Activated naive CD4-positive, alpha-beta T cell treated with anti-CD3 and anti-CD28 coated beads for 36 hours (primary cell): ENCODE results near the gene TRMT6. TPM values are rescaled to one million over a fixed set of nuclear protein-coding genes. Genes with fewer than 3 reads are reported as not detected.

Source experiments
- CTCF ChIA-PET: fragments of 350-600 bp; sonication (Branson Sonifier 250); formaldehyde crosslinking; loops from one replicate; lab custom pipeline; 2021; ENCODE audit warnings: antibody characterized with exemption; lab: Charles Lee
- DNase-seq: peaks from one replicate; pipeline ENCODE4 v3.0.0-alpha.2; 2020
- H3K27ac Mint-ChIP-seq: one replicate; pipeline ENCODE4 v1.8.0; 2021; ENCODE audit warnings: mild to moderate bottlenecking, mixed read lengths
- H3K27me3 Mint-ChIP-seq: one replicate; pipeline ENCODE4 v1.8.0; 2021; ENCODE audit warnings: low read depth, mixed read lengths
- H3K36me3 Mint-ChIP-seq: one replicate; pipeline ENCODE4 v1.8.0; 2021; ENCODE audit warnings: low read depth, mixed read lengths
- H3K4me1 Mint-ChIP-seq: one replicate; pipeline ENCODE4 v1.8.0; 2021; ENCODE audit warnings: low read depth, mixed read lengths
- H3K4me3 Mint-ChIP-seq: one replicate; pipeline ENCODE4 v1.8.0; 2021; ENCODE audit warnings: mild to moderate bottlenecking, moderate library complexity, mixed read lengths
- H3K9me3 Mint-ChIP-seq: one replicate; pipeline ENCODE4 v1.8.0; 2021; ENCODE audit warnings: mixed read lengths
- intact Hi-C: fragments of 100-400 bp; cut with micrococcal nuclease; formaldehyde crosslinking; loops from one replicate; pipeline ENCODE4 v1.15.1; 2023
- total RNA-seq, 2 experiments: library from RNA; stranded (reverse); gene quantifications; one replicate each; pipeline ENCODE4 v1.2.3, GENCODE V29; 2021

TRMT6 gene, protein sequence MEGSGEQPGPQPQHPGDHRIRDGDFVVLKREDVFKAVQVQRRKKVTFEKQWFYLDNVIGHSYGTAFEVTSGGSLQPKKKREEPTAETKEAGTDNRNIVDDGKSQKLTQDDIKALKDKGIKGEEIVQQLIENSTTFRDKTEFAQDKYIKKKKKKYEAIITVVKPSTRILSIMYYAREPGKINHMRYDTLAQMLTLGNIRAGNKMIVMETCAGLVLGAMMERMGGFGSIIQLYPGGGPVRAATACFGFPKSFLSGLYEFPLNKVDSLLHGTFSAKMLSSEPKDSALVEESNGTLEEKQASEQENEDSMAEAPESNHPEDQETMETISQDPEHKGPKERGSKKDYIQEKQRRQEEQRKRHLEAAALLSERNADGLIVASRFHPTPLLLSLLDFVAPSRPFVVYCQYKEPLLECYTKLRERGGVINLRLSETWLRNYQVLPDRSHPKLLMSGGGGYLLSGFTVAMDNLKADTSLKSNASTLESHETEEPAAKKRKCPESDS
- 10 to 100 TPM; 11.5 to 11.8 TPM for total RNA-seq

DNA sequence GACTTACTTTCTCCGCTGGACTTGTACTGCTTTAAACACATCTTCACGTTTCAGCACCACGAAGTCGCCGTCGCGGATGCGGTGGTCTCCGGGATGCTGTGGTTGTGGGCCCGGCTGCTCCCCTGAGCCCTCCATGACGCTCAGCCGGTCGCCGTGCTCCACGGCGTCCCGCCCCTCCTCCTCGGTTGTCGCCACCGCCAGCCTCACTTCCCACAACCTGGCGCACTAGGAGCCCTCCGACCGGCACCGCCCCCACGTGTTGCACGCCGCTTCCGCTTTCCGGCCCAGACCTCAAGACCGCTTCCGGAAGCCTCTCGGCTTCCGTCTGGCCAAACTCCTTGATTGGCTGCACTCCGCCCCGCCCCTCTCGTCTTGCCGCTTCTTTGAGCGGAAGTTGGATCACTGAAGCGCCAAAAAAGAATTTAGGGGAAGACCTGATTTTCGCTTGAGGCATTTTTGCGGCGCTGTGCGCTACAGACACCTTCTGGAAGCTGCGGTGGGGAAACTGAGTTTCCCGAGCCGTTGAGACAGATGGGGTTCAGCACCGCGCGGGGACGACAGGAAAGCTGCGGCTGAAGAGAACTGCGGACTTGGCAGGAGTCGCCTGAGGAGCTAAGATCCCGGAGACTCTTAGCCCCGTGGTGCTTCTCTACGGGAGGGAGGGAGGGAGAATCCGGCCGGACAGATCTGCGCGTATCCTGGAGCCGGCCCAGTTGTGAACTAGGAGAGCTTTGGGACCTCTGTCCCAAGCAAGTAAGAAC is at the start of gene TRMT6, which contains the start of gene MCM8:
TRMT6 (minus strand) TSS at position 263 of the 761 bp plus-strand sequence; CDS start at position 135, 128 bp downstream.
MCM8 (plus strand) TSS at position 382 of the 761 bp plus-strand sequence. CDS start 1,364 bp downstream, outside the sequence.
- H3K27me3 Mint-ChIP-seq: no peaks in the 10 kb centered on the region
- no peaks in the 10 kb centered on the region for H3K9me3 Mint-ChIP-seq
- H3K36me3 Mint-ChIP-seq: peaks cover 45% of the 10 kb centered on the region
- H3K4me1 Mint-ChIP-seq: peaks cover 61% of the 10 kb centered on the region
- peak within 1 kb of the TSS; percentile 97 for H3K4me3 Mint-ChIP-seq
- CTCF ChIA-PET: interaction anchor here (1.1 kb wide), 1 partner anchor 20 kb away, joined by 3 read pairs; no protein-coding TSS in a partner anchor
- DNase-seq: peak; percentile 98
- intact Hi-C loops: loop anchor here (1.0 to 5.0 kb wide), 5 partner anchors 106 to 824 kb away; no protein-coding TSS in a partner anchor
- peak within 1 kb of the TSS; percentile 95 for H3K27ac Mint-ChIP-seq

DNA sequence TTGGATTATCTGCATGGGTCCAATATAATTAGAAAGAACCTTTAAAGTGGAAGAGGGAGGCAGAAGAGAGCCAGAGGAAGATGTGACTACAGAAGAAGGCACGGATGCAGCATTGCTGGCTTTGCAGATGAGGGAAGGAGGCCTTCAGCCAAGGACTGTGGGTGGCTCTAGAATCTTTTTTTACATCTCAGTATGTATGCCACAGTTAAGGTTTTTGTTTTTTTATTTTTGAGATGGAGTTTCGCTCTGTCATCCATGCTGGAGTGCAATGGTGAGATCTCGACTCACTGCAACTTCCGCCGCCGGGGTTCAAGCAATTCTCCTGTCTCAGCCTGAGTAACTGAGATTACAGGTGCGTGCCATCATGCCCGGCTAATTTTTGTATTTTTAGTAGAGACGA is 49.5 kb upstream of the TRMT6 start:
- peaks cover 17% of the 10 kb centered on the region for H3K4me1 Mint-ChIP-seq
- no peaks in the 10 kb centered on the region for H3K27me3 Mint-ChIP-seq
- DNase-seq: no peak
- H3K36me3 Mint-ChIP-seq: peaks cover 20% of the 10 kb centered on the region
- CTCF ChIA-PET: no interaction called here
- no peaks in the 10 kb centered on the region for H3K9me3 Mint-ChIP-seq
- H3K27ac Mint-ChIP-seq: no peak overlapping the region
- H3K4me3 Mint-ChIP-seq: no peak overlapping the region
- intact Hi-C loops: no loop called here

DNA sequence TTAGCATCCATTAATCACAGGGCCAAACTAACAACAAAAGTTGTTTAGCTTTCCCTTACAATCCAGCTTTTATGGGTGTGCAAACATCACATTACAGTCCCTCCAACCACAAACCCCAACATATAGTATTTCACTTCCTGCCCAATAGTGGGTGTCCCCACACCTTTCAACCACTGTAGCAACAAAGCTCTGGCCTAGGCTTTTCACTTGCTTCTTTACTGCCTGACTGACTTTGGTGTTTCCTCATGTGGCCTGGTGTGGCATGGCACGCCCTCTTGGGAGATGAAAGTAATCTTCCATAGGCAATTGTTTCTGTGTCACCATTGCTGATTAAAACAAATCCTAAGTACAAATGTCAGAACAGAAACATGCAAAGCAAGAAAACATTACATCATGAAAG is 46.4 kb upstream of the TRMT6 start:
- H3K4me3 Mint-ChIP-seq: no peak overlapping the region
- intact Hi-C loops: no loop called here
- H3K4me1 Mint-ChIP-seq: peaks cover 12% of the 10 kb centered on the region
- peak overlapping the region; percentile 0 for H3K27ac Mint-ChIP-seq
- peaks cover 25% of the 10 kb centered on the region for H3K36me3 Mint-ChIP-seq
- DNase-seq: peak; percentile 51
- no peaks in the 10 kb centered on the region for H3K9me3 Mint-ChIP-seq
- CTCF ChIA-PET: interaction anchor here (0.5 to 0.9 kb wide), 6 partner anchors 15 to 388 kb away, joined by 3 to 4 read pairs (median 3); no protein-coding TSS in a partner anchor
- H3K27me3 Mint-ChIP-seq: no peaks in the 10 kb centered on the region

DNA sequence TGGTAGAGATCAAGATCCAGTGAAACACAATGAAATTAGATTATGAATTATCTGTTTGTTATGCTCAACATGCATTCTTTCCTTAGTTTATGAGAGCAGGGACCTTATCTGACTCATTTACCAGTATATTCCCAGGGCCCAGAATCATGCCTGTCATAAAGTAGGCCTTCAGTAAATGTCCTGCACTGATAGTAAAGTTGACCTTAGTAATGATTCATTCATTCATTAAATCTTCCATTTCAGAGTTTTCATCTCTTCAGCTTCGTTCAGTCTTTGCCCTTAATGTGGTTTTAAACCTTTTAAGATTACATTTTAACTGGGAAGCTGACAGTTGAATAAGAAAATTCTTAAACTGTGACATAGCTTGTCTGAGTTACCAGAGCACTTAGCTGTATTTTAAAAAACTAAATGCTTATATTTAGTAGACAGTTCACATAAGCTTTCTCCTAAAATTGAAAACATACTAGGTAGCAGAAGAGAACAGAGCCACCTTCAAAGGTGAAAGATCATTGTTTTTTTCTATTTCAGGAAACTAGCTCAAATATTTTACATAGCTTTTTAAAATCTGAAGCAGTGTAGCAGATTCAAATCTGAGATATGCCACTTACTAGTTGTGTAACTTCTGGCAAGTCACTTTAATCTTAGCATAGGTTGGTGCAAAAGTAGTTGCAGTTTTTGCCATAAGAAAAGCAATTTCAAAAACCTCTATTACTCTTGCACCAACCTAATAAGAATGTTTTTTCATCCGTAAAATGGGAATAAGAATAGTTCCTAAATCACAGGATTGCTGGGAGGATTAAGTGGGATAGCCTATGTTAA is 41.5 kb upstream of the TRMT6 start:
- intact Hi-C loops: no loop called here
- CTCF ChIA-PET: no interaction called here
- H3K27ac Mint-ChIP-seq: no peak overlapping the region

DNA sequence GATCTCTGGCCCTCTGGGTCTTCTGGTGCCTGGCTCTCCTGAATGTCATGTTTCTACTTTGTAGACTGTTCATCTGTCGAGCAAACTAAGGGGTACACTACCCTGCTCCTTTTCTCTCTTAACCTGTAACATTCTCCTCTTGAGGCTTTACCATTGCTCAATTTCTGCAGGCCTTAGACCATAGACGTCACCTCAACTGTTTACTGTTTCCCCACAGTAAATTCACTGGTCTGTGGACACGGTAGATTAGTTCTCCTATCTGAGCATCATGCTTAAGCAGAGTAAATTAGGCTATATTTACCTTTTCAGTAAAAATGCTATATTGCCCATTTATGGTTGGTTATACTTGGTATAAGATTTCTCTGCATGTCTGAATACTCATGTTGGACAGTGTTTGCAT is 40.6 kb upstream of the TRMT6 start:
- Mint-ChIP-seq H3K4me3 (no peak overlapping the region), H3K27ac (no peak overlapping the region), H3K36me3 (peaks cover 40% of the 10 kb centered on the region), H3K9me3 (no peaks in the 10 kb centered on the region), H3K4me1 (peaks cover 11% of the 10 kb centered on the region), H3K27me3 (no peaks in the 10 kb centered on the region)
- CTCF ChIA-PET: no interaction called here
- intact Hi-C loops: no loop called here
- no peak for DNase-seq

More for the DNA sequence above, 41.5 kb upstream of the TRMT6 start:
- Mint-ChIP-seq H3K27me3 (no peaks in the 10 kb centered on the region), H3K36me3 (peaks cover 40% of the 10 kb centered on the region), H3K4me3 (no peak overlapping the region), H3K9me3 (no peaks in the 10 kb centered on the region), H3K4me1 (peaks cover 16% of the 10 kb centered on the region)
- DNase-seq: no peak

DNA sequence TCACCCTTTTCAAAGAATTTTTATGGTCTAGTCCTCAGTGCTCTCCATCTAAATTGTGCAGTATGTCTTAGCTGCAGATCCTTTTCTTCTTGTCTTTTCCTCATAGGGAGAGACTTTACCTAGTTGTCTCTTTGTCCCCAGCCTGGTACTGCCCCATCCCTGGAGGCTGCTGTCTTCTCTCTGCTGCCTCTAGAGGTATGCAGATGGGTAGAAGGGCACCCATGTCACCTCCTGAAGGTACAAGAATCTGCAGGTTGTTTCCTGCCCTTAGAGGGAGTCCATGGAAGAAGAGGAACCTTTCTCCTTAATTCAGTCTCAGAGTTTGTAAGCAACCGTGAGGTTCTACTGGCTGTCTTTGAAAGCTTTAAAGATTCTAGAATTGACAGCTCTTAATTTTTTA is 39.2 kb upstream of the TRMT6 start:
- peaks cover 7% of the 10 kb centered on the region for H3K4me1 Mint-ChIP-seq
- intact Hi-C loops: no loop called here
- CTCF ChIA-PET: interaction anchor here (0.6 kb wide), 1 partner anchor 431 kb away, joined by 6 read pairs; no protein-coding TSS in a partner anchor

DNA sequence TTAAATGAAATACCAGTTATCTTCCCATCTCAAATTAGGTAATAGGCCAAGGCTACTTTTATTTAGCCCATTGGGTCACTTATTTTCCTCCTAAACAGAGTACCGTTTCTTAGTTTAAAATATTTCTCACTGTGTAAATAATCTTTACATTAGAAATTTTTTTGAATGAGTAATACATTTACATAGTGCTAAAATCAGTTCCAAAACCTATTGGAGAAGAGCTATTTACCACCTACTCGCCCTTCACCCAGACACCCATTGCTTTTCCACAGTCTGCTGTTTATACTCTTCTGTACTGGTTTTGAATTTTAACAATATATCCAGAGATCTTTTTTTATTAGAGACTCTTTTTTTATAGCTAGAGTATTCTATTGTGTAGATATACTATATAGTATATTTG is 37.0 kb upstream of the TRMT6 start:
- no peak for DNase-seq
- Mint-ChIP-seq H3K27me3 (no peaks in the 10 kb centered on the region), H3K9me3 (no peaks in the 10 kb centered on the region), H3K27ac (no peak overlapping the region), H3K4me3 (no peak overlapping the region), H3K36me3 (peaks cover 35% of the 10 kb centered on the region), H3K4me1 (peaks cover 7% of the 10 kb centered on the region)
- intact Hi-C loops: no loop called here
- CTCF ChIA-PET: interaction anchor here (0.6 kb wide), 1 partner anchor 86 kb away, joined by 3 read pairs; no protein-coding TSS in a partner anchor

More for the DNA sequence above, 39.2 kb upstream of the TRMT6 start:
- Mint-ChIP-seq H3K36me3 (peaks cover 36% of the 10 kb centered on the region), H3K4me3 (no peak overlapping the region), H3K27me3 (no peaks in the 10 kb centered on the region), H3K9me3 (no peaks in the 10 kb centered on the region), H3K27ac (no peak overlapping the region)
- DNase-seq: no peak

DNA sequence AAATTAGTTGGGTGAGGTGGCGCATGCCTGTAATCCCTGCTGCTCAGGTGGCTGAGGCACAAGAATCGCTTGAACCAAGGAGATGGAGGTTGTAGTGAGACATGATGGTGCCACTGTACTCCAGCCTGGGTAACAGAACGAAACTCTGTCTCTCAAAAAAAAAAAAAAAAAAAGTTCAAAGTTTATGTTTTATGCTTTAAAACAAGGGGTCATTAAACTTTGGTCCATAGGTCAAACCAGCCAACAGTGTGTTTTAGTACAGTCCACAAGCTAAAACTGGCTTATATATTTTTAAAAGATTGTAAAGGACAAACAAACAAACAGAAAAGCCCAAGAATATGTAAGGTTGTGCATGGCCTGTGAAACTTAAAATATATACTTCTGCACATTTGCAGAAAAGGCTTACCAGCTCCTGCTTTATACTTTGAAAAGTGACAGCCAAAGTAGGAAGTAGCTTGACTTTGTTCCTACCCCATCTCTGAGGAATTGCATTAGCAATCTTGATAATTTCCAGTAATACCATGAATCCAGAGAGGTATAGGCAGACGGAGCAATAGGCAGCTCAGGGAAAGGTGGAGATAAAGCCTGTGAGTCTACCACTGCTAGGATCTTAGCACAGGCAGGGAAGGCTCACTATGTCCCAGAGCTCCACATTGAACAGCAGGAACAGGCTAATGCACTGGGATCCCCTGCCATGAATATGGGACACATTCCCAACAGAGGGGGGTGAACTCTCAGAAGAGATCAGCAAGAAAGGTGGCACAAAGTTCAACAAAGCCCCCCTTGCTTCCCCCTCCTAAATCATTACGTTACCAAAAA is 30.6 kb upstream of the TRMT6 start:
- Mint-ChIP-seq H3K9me3 (no peaks in the 10 kb centered on the region), H3K4me3 (no peak overlapping the region), H3K27ac (no peak overlapping the region), H3K4me1 (no peaks in the 10 kb centered on the region), H3K27me3 (no peaks in the 10 kb centered on the region), H3K36me3 (peaks cover 43% of the 10 kb centered on the region)
- intact Hi-C loops: no loop called here
- CTCF ChIA-PET: interaction anchor here (0.6 to 1.2 kb wide), 4 partner anchors 15 to 335 kb away, joined by 3 to 4 read pairs (median 3); no protein-coding TSS in a partner anchor
- no peak for DNase-seq

DNA sequence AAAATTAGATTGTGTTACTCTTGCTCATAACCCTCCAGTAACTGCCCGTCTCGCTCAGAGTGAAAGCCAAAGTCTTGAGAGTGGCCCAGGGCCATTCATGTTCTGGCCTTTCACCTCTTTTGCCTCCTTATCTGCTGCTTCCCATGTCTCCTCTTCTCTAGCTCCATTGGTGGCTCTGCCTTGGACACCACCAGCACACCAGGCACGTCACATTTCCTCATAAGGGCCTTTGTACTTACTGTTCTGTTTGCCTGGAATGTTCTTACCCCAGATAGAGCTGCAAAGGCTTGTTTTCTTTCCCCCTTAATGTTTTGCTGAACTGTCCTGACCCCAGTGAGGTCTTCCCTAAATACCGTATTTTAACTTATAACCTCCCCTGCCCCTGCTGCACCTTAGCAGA is 29.5 kb upstream of the TRMT6 start:
- CTCF ChIA-PET: no interaction called here
- Mint-ChIP-seq H3K27ac (no peak overlapping the region), H3K27me3 (no peaks in the 10 kb centered on the region), H3K4me1 (no peaks in the 10 kb centered on the region), H3K4me3 (no peak overlapping the region), H3K36me3 (peaks cover 45% of the 10 kb centered on the region), H3K9me3 (no peaks in the 10 kb centered on the region)
- DNase-seq: no peak
- intact Hi-C loops: no loop called here

DNA sequence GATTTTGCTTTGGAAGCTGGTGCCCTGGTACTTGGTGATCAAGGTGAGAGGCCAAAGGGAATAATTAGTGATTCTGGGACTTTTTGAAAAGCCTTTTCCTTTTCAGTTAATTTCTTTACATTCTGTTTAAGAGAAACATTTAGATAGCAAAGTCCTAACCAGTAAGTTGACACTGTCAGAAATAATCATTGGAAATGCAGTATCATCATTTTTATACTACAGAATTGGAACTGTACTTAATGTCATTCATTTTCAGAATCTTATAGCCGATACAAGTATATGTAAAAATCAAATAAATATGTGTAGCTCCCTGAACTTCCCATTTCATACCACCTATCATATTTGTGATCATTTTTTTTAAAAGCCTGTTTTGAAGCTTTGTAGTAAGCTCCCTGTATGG is 27.6 kb upstream of the TRMT6 start:
- no peak overlapping the region for H3K4me3 Mint-ChIP-seq
- no peaks in the 10 kb centered on the region for H3K27me3 Mint-ChIP-seq
- intact Hi-C loops: no loop called here
- no peak overlapping the region for H3K27ac Mint-ChIP-seq
- H3K9me3 Mint-ChIP-seq: no peaks in the 10 kb centered on the region
- CTCF ChIA-PET: interaction anchor here (0.5 to 1.6 kb wide), 3 partner anchors 11 to 369 kb away, joined by 3 read pairs; no protein-coding TSS in a partner anchor
- H3K4me1 Mint-ChIP-seq: no peaks in the 10 kb centered on the region
- no peak for DNase-seq
- H3K36me3 Mint-ChIP-seq: peaks cover 52% of the 10 kb centered on the region

DNA sequence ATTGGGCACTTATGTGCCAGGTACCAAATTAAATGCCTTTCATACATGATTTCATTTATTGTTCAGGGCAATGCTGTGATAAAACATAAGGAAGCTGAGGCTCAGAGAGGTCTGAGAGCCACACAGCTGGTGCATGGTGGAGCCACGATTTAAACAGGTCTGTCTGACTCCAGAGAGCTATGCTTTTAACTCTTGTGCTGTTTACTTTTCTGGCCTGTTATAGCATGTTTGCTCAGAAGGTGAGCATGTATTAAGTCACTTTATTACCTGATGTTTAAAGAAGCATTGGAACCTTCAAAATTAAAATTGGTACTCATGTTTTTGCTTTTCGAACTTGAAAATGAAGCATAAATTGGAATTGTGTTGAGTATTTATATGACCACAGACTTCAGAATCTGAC is 26.9 kb upstream of the TRMT6 start:
- peaks cover 55% of the 10 kb centered on the region for H3K36me3 Mint-ChIP-seq
- intact Hi-C loops: no loop called here
- CTCF ChIA-PET: interaction anchor here (1.1 to 1.6 kb wide), 2 partner anchors 12 to 14 kb away, joined by 3 read pairs; no protein-coding TSS in a partner anchor

More for the DNA sequence above, 26.9 kb upstream of the TRMT6 start:
- no peak for DNase-seq
- H3K4me1 Mint-ChIP-seq: no peaks in the 10 kb centered on the region
- no peaks in the 10 kb centered on the region for H3K9me3 Mint-ChIP-seq
- no peak overlapping the region for H3K27ac Mint-ChIP-seq
- H3K4me3 Mint-ChIP-seq: no peak overlapping the region
- no peaks in the 10 kb centered on the region for H3K27me3 Mint-ChIP-seq
